Putamen (tissue), 1 donor: Measurements from ENCODE around the gene CMIP.
A peak's percentile ranks its signal among the peaks of the same experiment; 100 is the strongest.
"Not testable (repeated sequence)": the region's sequence is repeated elsewhere in the genome, so short reads cannot be mapped to it uniquely, and the experiment has no call there.

Experiments used
- DNase-seq: peaks from one replicate; pipeline ENCODE4 v3.0.0-alpha.2; 2016; ENCODE audit warnings: low spot score

Gene CMIP

DNA sequence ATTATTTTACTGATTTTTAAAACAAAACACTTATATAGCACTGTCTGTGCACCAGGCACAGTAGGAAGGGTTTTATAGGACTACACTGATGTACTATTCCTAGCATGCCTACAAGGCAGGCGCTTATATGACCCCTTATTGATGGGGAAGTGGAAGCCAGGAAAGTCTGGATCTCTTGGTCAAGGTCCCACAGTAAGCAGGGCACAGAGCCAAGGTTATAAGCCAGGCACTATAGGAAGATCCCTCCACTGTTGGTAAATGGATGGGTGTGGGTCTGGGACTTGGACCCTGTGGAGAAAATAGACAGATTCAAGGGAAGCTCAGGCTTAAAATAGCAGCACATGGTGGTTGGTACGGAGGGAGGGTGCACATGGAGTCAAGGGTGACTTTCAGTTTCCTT lies 275.4 kb downstream of the CMIP start:
- DNase-seq = no peak

DNA sequence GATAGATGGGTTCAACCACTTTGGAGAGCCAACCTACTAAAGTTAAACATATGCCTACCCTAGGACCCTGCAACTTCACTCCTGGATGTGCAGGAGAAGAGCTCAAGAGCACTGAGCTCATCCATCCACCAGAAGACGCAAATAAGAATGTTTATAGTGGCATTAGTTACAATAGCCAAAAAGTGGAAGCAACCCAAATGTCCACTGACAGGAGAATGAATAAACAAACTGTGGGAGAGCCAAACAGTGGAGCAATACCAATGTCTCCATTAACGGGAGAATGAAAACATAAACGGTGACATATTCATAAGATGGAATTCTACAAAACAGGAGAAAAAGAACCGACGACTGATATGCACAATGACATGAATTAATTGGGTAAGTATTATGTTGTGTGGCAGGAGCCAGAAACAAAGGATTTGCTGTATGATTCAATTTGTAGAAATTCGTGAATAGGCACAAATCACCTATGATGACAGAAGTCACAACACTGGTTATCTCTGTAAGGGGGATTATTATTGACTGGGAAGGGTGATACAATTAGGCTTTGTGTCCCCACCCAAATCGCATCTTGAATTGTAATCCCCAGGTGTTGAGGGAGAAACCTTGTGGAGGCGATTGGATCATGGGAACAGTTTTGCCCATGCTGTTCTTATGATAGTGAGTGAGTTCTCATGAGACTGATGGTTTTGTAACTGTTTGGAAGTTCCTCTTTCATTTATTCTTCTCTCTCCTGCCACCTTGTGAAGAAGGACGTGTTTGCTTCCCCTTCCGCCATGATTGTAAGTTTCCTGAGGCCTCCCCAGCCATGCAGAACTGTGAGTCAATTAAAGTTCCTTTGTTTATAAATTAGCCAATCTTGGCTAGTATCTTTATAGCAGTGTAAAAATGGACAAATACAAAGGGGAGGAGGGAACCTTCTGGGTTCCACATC lies 276.6 kb downstream of the CMIP start:
- DNase-seq = no peak

DNA sequence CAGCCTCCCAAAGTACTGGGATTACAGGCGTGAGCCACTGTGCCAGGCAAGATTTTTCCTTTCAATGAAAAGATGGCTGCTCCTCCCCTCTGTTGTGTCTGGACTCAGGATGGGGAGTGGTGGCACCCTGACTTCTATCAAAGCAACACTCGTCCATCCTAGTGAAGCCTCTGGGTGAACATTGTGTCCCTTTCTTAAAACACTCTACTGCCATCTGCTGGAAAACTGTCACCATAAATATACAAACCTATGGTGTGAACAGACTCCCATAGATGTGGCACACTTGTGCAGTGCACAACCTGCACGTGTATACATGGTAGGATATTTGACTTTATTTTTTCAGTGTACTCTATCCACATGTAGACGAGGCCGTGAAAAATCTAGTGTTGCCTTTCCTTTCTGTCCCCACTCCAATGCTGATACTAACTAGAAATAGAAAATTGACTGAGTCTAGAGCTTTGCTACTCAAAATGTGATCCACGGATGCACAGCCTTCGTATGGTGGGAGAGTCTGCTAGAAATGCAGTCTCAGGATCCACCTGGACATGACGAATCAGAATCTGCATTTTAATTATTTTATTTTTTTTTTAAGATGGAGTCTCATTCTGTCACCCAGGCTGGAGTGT lies 278.6 kb downstream of the CMIP start:
- peak; percentile 71 for DNase-seq

DNA sequence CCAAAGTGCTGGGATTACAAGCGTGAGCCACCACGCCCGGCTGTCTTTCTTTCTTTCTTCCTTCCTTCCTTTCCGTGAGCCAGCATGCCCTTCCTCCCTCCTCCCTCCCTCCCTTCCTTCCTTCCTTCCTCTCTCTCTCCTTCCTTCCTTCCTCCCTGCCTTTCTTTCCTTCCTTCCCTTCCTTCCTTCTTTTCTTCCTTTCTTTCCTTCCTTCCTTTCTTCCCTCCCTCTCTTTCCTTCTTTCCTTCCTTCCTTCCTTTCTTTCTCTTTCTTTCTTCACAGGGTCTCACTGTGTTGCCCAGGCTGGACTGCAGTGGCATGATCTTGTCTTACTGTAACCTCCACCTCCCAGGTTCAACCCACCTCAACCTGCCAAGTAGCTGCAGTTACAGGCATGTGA lies 283.8 kb downstream of the CMIP start:
- DNase-seq = no peak

DNA sequence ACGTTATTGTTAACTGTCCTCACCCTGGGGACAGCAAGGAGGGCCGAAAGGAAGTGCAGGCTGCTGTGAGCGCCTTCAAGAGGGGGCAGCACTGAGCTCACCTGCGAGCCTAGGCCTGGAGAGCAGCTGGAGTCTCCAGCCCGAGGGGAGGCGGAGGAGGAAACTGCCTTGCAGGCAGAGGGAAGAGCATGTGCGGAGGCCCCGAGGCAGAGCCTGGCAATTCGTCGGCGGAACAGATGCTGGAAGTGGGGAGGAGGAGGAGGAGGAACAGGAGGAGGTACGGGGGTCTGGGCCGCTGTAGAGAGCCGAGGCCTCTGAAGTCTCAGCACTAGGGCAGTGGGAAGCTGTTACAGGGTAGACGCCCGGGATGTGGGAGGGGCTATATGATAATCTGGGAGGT lies 284.8 kb downstream of the CMIP start:
- DNase-seq = no peak

DNA sequence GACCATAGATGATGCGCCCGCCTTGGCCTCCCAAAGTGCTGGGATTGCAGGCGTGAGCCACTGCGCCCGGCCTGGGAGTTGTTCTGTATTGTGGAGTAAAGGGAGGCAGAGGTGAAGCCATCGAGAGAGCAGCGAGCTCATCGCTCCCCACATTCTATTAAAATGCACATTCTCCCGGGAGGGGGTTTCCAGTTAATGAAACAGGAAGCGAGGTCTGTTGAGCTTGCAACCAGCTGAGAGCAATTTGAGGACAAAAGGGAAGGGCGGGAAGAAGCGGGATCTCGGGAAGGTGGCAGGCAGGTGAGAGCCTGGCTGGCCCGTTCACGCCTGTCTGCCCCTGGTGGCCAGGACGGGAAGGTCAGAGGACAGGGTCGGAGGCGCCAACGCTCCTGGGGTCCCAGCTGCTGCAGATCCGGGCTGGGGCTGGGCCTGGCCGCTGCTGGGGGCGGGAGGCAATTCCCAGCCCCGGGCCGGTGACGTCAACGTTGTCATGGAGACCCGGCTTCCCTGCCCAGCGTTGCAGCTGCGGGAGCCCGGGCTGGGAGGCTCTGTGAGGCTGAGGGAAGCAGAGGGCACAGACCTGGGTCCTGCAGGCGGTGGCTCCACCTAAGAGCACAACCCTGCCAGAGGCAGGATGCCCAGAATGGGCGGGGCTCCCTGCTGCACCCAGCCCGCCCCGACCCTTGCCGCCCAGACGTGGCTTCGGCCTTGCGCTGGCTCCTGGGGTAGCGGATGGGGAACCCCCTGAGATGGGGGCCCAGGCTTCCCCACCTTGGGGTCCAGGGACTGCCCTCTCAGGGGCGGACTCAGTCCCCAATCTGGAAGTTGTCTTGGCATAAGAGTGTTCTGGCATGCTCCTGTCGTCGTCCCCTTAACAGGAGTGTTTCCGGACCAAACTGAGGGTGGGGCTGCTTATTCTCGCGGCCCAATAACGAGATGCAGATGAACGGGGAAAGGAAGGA lies 285.8 kb downstream of the CMIP start:
- peak; percentile 72 for DNase-seq

- no peak for DNase-seq
These were observed 287.0 kb downstream of the CMIP start for GRCh38 chr16:81731649-81732048.

DNA sequence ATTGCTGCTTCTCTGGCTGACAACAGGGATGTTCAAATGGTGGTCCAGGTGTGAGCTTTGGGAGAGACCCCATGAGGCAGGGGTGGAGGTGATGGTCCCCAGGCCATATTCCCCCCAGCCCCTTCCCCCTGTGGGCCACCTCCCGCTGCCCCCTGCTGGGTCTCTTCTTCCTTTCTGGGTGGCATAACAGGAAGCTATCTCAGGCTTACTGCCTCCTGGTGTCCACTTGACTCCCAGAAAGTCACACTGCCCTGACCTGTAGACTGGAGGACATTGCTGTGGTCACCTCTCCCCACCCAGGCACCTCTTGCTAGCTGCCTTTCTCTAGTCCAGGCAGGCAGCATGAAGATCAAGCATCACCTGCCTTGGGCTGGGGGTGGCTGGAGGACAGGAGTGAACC lies 288.1 kb downstream of the CMIP start:
- no peak for DNase-seq

- no peak for DNase-seq
These were observed 288.7 kb downstream of the CMIP start for GRCh38 chr16:81733295-81733694.

DNA sequence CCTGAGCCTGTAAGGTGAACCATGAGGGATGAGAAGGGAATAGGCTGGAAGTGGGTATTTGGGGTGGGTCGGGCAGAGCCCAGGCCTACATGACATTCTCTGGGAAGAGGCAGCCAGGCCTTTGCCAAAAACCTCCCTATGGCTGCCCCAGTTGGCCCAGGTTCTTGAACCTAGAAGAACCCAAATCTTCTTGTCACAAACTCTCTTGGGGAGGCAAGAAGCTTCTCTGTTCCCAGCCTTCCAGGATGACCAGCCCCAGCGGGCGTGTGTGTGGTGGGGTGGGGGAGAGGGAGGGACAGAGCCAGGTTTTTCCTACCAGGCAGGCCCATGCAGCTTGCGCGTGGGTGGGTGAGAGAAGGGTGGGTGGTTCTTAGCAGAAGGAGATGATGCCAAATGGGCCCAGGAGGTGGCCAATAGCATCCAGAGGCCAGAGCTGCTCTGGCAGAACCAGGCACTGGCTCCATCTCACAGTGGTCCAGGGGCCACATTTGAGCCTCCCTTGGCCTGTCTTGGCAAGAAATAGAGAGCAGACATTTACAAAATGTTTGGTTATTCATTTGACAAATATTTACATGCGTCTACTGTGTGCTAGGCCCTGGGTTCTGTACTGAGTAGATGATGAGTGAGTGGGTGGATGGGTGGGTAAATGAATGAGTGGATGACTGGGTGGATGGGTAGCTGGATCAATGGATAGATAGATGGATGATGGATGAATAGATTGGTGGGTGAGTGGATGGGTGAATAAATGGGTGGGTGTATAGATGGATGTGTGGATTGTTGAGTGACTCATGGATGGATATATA lies 290.2 kb downstream of the CMIP start:
- DNase-seq = no peak

GRCh38 chr16:81737885-81738536 lies 293.4 kb downstream of the CMIP start:
- DNase-seq = peak; percentile 71

DNA sequence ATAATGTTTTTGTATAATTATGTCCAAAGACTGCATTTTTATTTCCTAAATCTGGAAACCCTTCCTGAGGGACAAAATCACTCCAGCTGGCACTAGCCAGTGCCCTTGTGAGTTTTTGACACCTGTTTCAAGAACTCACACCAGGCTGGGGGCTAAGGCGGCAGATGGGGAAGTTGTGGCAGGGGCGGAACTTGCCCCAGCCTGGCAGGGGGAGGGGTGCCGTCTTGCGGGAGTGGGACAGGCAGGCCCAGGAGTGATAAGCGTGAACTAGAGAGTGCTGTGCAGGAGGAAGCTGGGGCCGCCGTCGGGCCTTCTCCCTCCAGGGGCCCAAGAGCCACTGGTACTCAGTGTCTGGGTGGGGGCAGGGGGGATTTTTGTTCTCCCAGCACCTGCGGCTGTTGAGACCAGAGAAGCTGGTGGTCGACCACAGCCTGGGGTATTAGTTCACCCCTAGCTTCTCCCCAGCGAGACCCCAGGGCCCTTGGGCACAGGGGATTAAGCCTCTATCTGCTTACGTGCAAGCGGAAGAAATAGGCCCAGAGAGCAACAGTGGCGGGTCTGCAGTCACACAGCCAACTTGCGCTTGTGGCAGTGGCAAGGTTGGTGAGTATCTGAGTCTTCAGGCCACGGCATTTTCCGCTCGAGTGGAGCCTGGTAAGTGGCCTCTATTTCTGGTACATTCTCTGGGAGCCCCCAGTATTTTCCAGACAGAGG lies 294.3 kb downstream of the CMIP start:
- DNase-seq = no peak

- no peak for DNase-seq
These were observed 294.9 kb downstream of the CMIP start for GRCh38 chr16:81739503-81739902.

DNA sequence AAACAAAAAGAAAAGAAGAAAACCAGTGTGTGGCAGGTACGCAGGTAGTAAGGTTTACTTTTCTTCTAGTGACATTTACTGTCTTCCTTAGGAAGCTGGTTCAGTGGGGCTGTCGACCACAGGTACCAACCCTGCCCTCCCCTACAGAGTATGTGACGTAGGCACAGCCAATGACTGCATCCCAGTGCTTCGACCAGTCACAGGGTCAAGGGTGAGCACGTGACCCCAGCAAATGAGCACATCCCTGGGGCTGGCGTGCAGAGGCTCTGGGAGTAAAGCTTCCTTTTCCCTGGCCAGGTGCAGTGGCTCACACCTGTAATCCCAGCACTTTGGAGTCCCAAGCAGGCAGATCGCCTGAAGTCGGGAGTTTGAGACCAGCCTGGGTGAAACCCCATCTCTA lies 295.6 kb downstream of the CMIP start:
- no peak for DNase-seq

GRCh38 chr16:81741430-81741770 lies 296.8 kb downstream of the CMIP start:
- DNase-seq = not testable (repeated sequence)

- DNase-seq = no peak
These were observed 299.8 kb downstream of the CMIP start for GRCh38 chr16:81744385-81744784.

- DNase-seq = no peak
These were observed 300.3 kb downstream of the CMIP start for GRCh38 chr16:81744911-81745310.

DNA sequence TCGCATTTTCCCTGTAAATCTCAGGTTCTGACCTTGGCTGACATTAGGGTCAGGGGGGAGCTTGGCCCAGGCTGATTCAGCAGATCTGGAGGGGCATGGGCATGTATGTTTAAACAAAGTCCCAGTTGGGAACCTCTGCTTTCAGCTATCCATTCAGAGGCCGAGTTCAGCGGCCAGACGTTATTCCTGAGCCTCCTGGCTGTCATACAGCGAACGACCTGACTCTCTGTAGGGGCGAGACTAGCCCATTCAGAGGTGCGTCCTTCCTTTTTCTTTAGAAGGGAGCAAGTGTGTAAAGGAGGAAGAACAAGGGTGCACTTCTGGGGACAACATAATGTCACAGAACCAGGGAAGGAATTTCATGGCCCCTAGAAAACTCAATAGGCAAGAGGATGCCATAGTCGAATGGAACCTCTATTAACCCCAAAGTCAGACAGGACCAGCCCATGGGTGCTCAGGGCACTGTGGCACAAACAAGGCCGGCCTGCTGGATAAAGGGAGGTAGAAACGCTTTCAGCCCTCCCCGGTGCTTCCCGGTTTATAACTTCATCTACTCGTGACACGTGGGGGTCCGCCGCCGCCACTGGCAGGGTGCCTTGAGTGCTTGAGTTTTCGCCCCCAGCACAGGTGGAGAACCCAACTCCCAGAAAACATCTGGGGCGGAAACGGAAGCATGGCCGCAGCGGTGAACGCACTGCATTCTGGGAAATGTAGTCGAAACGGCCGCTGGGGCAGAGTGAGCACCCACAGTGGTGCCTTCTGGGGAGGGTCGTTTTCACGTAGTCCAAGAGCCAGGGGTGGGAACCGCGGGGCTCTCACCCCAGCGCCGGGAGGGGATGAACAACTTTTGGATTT lies 301.3 kb downstream of the CMIP start:
- peak; percentile 61 for DNase-seq

DNA sequence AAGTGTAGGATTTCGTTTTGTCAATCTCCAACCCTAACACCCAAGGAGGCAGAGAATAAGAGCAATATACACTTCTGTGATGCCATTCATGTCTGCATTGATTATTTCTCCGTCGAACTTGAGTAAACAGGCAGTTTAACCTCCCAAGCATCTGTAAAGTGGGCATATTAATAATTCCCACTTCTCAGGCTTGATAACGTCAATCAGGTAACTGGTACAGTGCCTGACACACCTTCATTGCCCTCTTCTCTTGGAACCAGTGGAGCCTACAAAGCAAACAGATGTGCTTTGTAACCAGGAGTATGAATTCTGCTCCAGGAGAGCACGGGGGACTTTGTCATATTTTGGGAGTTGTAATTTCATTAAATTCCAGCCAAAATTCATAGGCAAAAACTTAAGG lies 302.0 kb downstream of the CMIP start:
- no peak for DNase-seq
